ENCODE measurements around the gene DLGAP1.

DNA sequence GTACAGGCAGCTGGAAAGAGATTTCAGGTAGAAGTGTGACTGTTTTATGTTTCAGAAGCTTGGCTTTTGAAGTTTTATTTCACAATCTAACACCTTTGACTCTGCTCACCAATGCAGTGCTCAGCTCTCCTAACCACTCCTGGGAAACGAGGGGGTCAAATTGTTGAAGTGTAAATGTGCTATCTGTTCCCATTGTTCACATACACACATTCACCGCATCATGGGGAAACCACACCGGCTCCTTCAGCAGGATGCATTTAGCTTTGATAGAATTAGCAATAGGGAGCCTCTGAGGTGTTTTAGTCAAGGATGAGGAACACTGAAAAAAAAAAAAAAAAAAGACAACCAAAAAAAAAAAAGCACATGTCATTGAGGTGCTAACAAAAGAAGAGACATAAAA is 13.4 kb upstream of the DLGAP1 start:
- no peak for TF ChIP-seq RORA (CRISPR knock-in tag; IDR thresholded peaks at IDR 0.05)
- TF ChIP-seq NR3C1 (CRISPR knock-in tag; IDR thresholded peaks at IDR 0.05) = no peak
- TF ChIP-seq AGO2 (optimal IDR thresholded peaks at IDR 0.05; ENCODE audit: low read depth, low read length) = no peak
- TF ChIP-seq CHD4 (IDR thresholded peaks at IDR 0.05; ENCODE audit: borderline replicate concordance, low read length) = no peak
- no peak for TF ChIP-seq JUN (CRISPR knock-in tag; IDR thresholded peaks at IDR 0.05)
- no peak for TF ChIP-seq POLR2AphosphoS5 (IDR thresholded peaks at IDR 0.05; ENCODE audit: low read depth, low read length)
- TF ChIP-seq FOXA1 (IDR thresholded peaks at IDR 0.05) = no peak
- TF ChIP-seq FOXA1 (CRISPR knock-in tag; IDR thresholded peaks at IDR 0.05) = no peak
- no peak for TF ChIP-seq SP4 (CRISPR knock-in tag; IDR thresholded peaks at IDR 0.05)
- TF ChIP-seq, protein P1, sequence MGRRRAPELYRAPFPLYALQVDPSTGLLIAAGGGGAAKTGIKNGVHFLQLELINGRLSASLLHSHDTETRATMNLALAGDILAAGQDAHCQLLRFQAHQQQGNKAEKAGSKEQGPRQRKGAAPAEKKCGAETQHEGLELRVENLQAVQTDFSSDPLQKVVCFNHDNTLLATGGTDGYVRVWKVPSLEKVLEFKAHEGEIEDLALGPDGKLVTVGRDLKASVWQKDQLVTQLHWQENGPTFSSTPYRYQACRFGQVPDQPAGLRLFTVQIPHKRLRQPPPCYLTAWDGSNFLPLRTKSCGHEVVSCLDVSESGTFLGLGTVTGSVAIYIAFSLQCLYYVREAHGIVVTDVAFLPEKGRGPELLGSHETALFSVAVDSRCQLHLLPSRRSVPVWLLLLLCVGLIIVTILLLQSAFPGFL (CRISPR knock-in tag; IDR thresholded peaks at IDR 0.05) = no peak
- no peak for TF ChIP-seq ZNF383 (CRISPR knock-in tag; IDR thresholded peaks at IDR 0.05; ENCODE audit: borderline replicate concordance)
- TF ChIP-seq TARDBP (CRISPR knock-in tag; IDR thresholded peaks at IDR 0.05) = no peak
- TF ChIP-seq EED (CRISPR knock-in tag; IDR thresholded peaks at IDR 0.05) = no peak
- no peak for TF ChIP-seq BRD4 (CRISPR knock-in tag; IDR thresholded peaks at IDR 0.05)

Data from HepG2 (cell line).